Measurements from ENCODE around the gene ALDH1B1. TPM values are rescaled to one million over a fixed set of nuclear protein-coding genes. Genes with fewer than 3 reads are reported as not detected.

Gene ALDH1B1
- total RNA-seq, 4 donors from 2014 or later = 24.9 to 77.2 (median 27.3) TPM

DNA sequence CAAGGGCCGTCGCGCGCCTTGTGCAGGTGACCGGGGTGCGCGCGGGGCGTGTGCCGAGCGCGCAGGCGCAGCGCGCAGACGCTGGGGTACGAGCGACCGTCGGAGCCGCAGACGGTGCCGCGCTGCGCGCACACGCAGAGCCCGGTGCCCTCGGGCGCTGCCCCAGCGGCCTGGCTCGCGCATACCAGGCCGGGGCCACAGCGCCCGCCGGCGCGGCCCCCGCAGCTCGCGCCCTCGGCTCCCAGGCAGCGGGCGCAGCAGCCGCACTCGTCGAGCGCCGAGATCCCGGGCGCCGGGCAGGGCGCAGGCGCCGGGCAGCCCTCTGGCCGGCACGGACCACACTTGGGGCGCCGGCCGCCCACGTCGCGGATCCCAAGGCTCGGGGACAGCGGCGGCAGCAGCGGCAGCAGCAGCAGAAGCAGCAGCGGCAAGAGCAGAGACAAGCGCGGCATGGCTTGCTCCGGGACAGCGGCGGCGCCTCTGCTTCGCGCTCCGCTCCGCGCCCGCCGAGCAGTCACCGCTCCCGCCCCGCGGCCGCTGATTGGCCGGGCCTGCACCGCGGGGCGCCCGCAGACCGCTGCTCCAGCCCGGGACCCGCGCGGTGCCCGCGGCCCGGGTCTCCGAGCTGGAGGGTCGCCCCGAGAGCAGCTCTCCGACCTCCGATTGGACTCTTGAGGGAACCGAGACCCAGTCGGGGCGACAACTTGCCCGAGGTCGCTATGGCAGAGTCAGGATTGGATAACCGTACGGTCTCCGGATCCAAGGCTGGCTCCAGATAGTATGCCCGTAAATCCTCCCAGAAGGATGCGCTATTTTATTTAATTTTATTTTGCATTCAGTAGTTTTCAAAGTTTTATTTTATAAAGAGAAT is 31.7 kb downstream of the ALDH1B1 start, which contains the start of gene IGFBPL1:
Gene IGFBPL1 (minus strand): TSS at position 482 of the 871 bp plus-strand sequence. CDS start 30 bp downstream, at position 452.
- no peak for DNase-seq
- H3K36me3 ChIP-seq = no peaks in the 10 kb centered on the region
- WGBS, 2 donors (ENCODE audit: low coverage in 1 of 2) = 13 to 28% methylated on average over 2 to 70 of the region's 115 CpGs
- in situ Hi-C loops (cut with MboI; ENCODE audit: low pct_ligation_motif_present in 1 of 4, low pct_unique_long_range_greater_than_20kb in 1 of 4, low sequenced_read_pairs in 3 of 4) = loop anchor here in 2 of 4 donors (25.0 kb wide), 2 partner anchors 337 to 512 kb away; partner anchors contain the start of gene SLC25A51 (in 1 of the 2)
- no peaks in the 10 kb centered on the region for H3K9me3 ChIP-seq
- intact Hi-C loops (cut with DNase I; ENCODE audit: low total_unique reads) = no loop called here
- peaks cover 55% of the 10 kb centered on the region for H3K27me3 ChIP-seq
- TF ChIP-seq, protein P1, sequence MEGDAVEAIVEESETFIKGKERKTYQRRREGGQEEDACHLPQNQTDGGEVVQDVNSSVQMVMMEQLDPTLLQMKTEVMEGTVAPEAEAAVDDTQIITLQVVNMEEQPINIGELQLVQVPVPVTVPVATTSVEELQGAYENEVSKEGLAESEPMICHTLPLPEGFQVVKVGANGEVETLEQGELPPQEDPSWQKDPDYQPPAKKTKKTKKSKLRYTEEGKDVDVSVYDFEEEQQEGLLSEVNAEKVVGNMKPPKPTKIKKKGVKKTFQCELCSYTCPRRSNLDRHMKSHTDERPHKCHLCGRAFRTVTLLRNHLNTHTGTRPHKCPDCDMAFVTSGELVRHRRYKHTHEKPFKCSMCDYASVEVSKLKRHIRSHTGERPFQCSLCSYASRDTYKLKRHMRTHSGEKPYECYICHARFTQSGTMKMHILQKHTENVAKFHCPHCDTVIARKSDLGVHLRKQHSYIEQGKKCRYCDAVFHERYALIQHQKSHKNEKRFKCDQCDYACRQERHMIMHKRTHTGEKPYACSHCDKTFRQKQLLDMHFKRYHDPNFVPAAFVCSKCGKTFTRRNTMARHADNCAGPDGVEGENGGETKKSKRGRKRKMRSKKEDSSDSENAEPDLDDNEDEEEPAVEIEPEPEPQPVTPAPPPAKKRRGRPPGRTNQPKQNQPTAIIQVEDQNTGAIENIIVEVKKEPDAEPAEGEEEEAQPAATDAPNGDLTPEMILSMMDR (IDR thresholded peaks at IDR 0.05) = no peak
- TF ChIP-seq POLR2AphosphoS5 (IDR thresholded peaks at IDR 0.05) (no peak), EP300 (IDR thresholded peaks at IDR 0.05; ENCODE audit: low read depth) (no peak), POLR2A (IDR thresholded peaks at IDR 0.05) (no peak)
- H3K4me1 ChIP-seq = peaks cover 0 to 9% (median 4%) of the 10 kb centered on the region in 4 donors
- peak within 1 kb of the TSS in 3 of 4 donors; percentile 28 to 53 (median 39) for H3K4me3 ChIP-seq
- H3K27ac ChIP-seq = peak within 1 kb of the TSS in 1 of 4 donors; percentile 9

DNA sequence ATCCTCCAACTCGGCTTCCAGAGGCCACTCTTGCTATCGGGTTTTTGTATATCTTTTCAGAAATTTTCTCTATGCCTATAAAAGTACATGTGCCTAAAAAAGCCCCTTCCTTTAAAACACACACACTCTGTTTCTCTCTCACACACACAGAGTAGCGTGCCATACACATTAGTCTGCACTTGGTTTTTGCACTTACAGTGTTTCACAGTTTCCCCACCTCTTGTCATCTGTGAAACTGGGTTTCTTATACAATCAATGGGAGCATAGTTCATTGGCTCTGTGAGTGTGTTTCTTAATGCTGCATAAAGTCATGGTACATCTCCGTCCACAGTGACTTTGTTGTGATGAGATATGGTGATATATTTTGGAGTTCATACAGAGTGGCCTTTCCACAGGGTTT is 32.4 kb downstream of the ALDH1B1 start:
- no peak overlapping the region for H3K27ac ChIP-seq
- TF ChIP-seq POLR2A (IDR thresholded peaks at IDR 0.05) (no peak), EP300 (IDR thresholded peaks at IDR 0.05; ENCODE audit: low read depth) (no peak), POLR2AphosphoS5 (IDR thresholded peaks at IDR 0.05) (no peak)
- TF ChIP-seq, protein P1 (IDR thresholded peaks at IDR 0.05) = no peak
- H3K4me3 ChIP-seq = peak overlapping the region in 1 of 4 donors; percentile 53
- H3K4me1 ChIP-seq = peaks cover 0 to 9% (median 4%) of the 10 kb centered on the region in 4 donors
- H3K9me3 ChIP-seq = no peaks in the 10 kb centered on the region
- in situ Hi-C loops (cut with MboI; ENCODE audit: low pct_ligation_motif_present in 1 of 4, low pct_unique_long_range_greater_than_20kb in 1 of 4, low sequenced_read_pairs in 3 of 4) (loop anchor here in 2 of 4 donors (25.0 kb wide), 2 partner anchors 338 to 513 kb away; partner anchors contain the start of gene SLC25A51 (in 1 of the 2)), intact Hi-C loops (cut with DNase I; ENCODE audit: low total_unique reads) (no loop called here)
- WGBS, 2 donors (ENCODE audit: low coverage in 1 of 2) = 53 to 66% methylated on average over 3 to 4 of the region's 4 CpGs
- peaks cover 55% of the 10 kb centered on the region for H3K27me3 ChIP-seq
- H3K36me3 ChIP-seq = no peaks in the 10 kb centered on the region
- DNase-seq = no peak

DNA sequence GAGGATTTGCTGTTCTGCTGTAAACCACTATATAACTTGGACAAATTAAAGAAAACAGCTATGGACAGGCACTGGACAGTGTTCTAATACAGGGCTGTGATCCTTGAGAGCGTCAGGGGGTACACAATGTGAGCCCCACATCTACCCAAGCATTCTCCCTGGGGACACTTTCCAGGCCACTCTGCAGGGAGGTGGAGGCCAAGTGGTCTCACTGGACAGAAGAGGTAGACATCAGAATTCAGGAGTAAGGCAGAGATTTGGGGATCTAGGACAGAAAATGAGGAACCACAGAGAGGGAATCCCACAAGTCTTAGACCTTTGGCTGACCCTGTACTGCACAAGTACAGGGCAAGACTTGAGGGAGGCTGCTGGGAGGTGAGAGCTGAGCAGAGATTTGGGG is 35.6 kb downstream of the ALDH1B1 start:
- Histone ChIP-seq H3K9me3 (no peaks in the 10 kb centered on the region), H3K27me3 (peaks cover 37% of the 10 kb centered on the region), H3K27ac (no peak overlapping the region), H3K4me1 (peaks cover 0 to 9% (median 4%) of the 10 kb centered on the region in 4 donors), H3K36me3 (no peaks in the 10 kb centered on the region), H3K4me3 (no peak overlapping the region)
- 89% methylated on average over 1 of the region's 1 CpG; no CpG with 5 or more reads in 1 of the 2 donors for WGBS, 2 donors (ENCODE audit: low coverage in 1 of 2)
- TF ChIP-seq, protein P1 (IDR thresholded peaks at IDR 0.05) = no peak
- TF ChIP-seq POLR2AphosphoS5 (IDR thresholded peaks at IDR 0.05) = no peak
- TF ChIP-seq EP300 (IDR thresholded peaks at IDR 0.05; ENCODE audit: low read depth) = no peak
- no peak for TF ChIP-seq POLR2A (IDR thresholded peaks at IDR 0.05)
- in situ Hi-C loops (cut with MboI; ENCODE audit: low pct_ligation_motif_present in 1 of 4, low pct_unique_long_range_greater_than_20kb in 1 of 4, low sequenced_read_pairs in 3 of 4) = no loop called here
- DNase-seq = no peak
- intact Hi-C loops (cut with DNase I; ENCODE audit: low total_unique reads) = no loop called here

DNA sequence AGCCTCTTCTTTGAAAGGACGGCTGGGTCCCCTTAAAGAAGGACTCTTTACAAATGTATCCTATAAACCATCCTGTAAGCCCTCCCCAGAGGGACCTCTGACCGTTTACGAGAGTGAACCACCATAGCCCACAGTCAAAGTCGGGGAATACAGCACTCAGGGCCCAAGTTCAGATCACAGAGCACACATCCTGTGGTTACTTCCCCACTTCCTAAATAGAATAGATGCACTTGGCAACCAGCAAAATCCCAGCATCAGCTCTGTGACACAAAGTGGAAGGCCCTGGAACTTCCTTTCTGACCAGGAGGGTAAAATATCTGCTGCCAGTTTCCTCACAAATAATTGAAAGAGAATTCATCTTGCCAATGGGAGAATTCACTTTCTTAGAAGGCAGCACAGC is 38.6 kb downstream of the ALDH1B1 start:
- peaks cover 8% of the 10 kb centered on the region for H3K27me3 ChIP-seq
- intact Hi-C loops (cut with DNase I; ENCODE audit: low total_unique reads) (no loop called here), in situ Hi-C loops (cut with MboI; ENCODE audit: low pct_ligation_motif_present in 1 of 4, low pct_unique_long_range_greater_than_20kb in 1 of 4, low sequenced_read_pairs in 3 of 4) (no loop called here)
- DNase-seq = no peak
- H3K9me3 ChIP-seq = no peaks in the 10 kb centered on the region
- TF ChIP-seq EP300 (IDR thresholded peaks at IDR 0.05; ENCODE audit: low read depth) = no peak
- TF ChIP-seq, protein P1 (IDR thresholded peaks at IDR 0.05) = no peak
- TF ChIP-seq POLR2A (IDR thresholded peaks at IDR 0.05) = no peak
- TF ChIP-seq POLR2AphosphoS5 (IDR thresholded peaks at IDR 0.05) = no peak
- 69 to 86% methylated on average over 1 to 4 of the region's 4 CpGs for WGBS, 2 donors (ENCODE audit: low coverage in 1 of 2)
- H3K4me3 ChIP-seq = no peak overlapping the region
- no peaks in the 10 kb centered on the region for H3K36me3 ChIP-seq
- no peaks in the 10 kb centered on the region for H3K4me1 ChIP-seq
- H3K27ac ChIP-seq = no peak overlapping the region
